Adrenal gland (tissue), 12 donors: Measurements from ENCODE around the gene BSPRY. TPM values are rescaled to one million over a fixed set of nuclear protein-coding genes. Genes with fewer than 3 reads are reported as not detected.

ENCODE experiments used
- DNase-seq, 7 donors: peaks; one replicate each; pipeline ENCODE4 v3.0.0-alpha.2; 2019 to 2020
- H3K27ac ChIP-seq, 5 donors: fragments of 200-600 bp; sonication (generic) in 4 of 5; 1 replicate in 3 of 5; 2 replicates in 2 of 5; pipeline versions ENCODE4 v1.5.1 to v1.8.0; 2016 to 2020; ENCODE audit warnings: mild to moderate bottlenecking in 1 of 5
- H3K27me3 ChIP-seq: fragments of 200-600 bp; 2 replicates; pipeline ENCODE4 v1.8.0; 2021
- H3K36me3 ChIP-seq, 2 donors: fragments of 200-600 bp; replicated peaks in 1 of 2; 1 replicate in 1 of 2; 2 replicates in 1 of 2; pipeline versions ENCODE4 v1.5.1 to v1.8.0; 2018 to 2022
- H3K4me1 ChIP-seq, 2 donors: fragments of 200-600 bp; replicated peaks in 1 of 2; 1 replicate in 1 of 2; 2 replicates in 1 of 2; pipeline versions ENCODE4 v1.5.1 to v1.8.0; 2018 to 2021
- H3K4me3 ChIP-seq, 4 donors: fragments of 200-600 bp; sonication (generic) in 3 of 4; one replicate each; pipeline ENCODE4 v1.5.1; 2016 to 2018
- H3K9me3 ChIP-seq, 3 donors: fragments of 200-600 bp; sonication (generic) in 1 of 3; replicated peaks in 1 of 3; 1 replicate in 2 of 3; 2 replicates in 1 of 3; pipeline versions ENCODE4 v1.5.1 to v1.8.0; 2016 to 2021
- CTCF ChIP-seq, 6 experiments: fragments of 450-650 bp in 4 of 6; fragments of 200-600 bp in 2 of 6; sonication (generic) in 1 of 6; IDR thresholded peaks; 1 replicate in 5 of 6; 2 replicates in 1 of 6; pipeline versions ENCODE4 v1.5.1 to v1.8.0; 2016 to 2021; ENCODE audit warnings: antibody characterized with exemption in 6 of 6, mild to moderate bottlenecking in 2 of 6, moderate library complexity in 1 of 6
- POLR2A ChIP-seq, 2 donors: fragments of 450-650 bp; IDR thresholded peaks; one replicate each; pipeline ENCODE4 v1.6.1; 2017; ENCODE audit warnings: antibody characterized with exemption in 2 of 2, mild to moderate bottlenecking in 2 of 2, moderate library complexity in 1 of 2
- WGBS, 4 donors: extraction: QIAGEN DNeasy Blood & Tissue Kit in 2 of 4; methylation state at CpG; one replicate each; pipeline versions ENCODE4 v1.1.5 to v1.1.7; 2013 to 2017; 5-methylcytosine and 5-hydroxymethylcytosine counted together
- intact Hi-C, 2 donors: fragments of 100-400 bp; cut with DNase I; formaldehyde crosslinking; loops; one replicate each; pipeline versions ENCODE4 v1.14.1 to v1.15.0; 2022 to 2023
- polyA plus RNA-seq, 3 donors: library from polyadenylated mRNA; stranded (reverse); fragments of 200-250 nt in 2 of 3; fragments of 350-450 nt in 1 of 3; fragmentation: Illumina TruSeq in 1 of 3; extraction: RNeasy Lipid Tissue Mini Kit (QIAGEN cat#74804) in 1 of 3; gene quantifications; one replicate each; pipeline ENCODE4 v1.2.3, GENCODE V29; 2013 to 2014
- total RNA-seq, 9 donors: library from RNA; depleted of rRNA in 4 of 9; stranded (reverse); fragments of >200 nt in 4 of 9; fragments of 120-200 nt in 1 of 9; fragmentation: NEBNext Ultra II Directional in 1 of 9; extraction: Animal tissue kit (Norgen Biotek cat#: 25700) in 1 of 9; gene quantifications; one replicate each; pipeline versions ENCODE4 v1.1.0 to v1.2.4, GENCODE V29; 2013 to 2023
- donor health status: healthy with polysubstance abuse.
- donor health status: Bipolar disorder and iron deficiency.
- donor health status: DM: yes; HTN: yes; CAD: no.
- donor health status: DM: no; HTN: no; CAD: no.
- donor health status: DM: no; HTN: no; CAD: no.
- donor health status: DM: yes; HTN: yes; CAD: no.

BSPRY gene
- total and polyA plus RNA-seq, 12 donors: 0.89 to 18.6 (median 3.7) TPM

DNA sequence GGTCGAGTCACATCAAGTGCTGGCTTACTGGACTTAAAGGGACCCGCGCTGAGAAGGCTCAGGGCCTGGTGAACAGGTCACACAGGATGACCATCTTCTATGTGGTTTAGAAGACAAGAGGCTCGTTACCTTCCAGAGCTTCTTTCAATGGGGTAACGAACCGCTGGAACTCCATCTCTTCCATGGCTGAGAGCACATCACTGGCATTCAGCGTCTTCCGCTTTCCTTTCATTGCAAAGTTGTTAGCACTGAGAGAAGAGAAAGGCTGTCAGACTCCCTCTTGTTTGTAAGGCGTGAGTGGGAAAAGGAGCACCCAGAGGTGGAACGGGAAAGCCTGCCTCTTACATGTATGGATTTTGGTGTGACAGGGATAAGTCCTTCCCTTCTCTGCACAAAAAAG is 60.1 kb downstream of the BSPRY start:
- Histone ChIP-seq H3K4me1 (peaks cover 0 to 22% of the 10 kb centered on the region in 2 donors), H3K9me3 (no peaks in the 10 kb centered on the region), H3K27ac (peak overlapping the region in 4 of 5 donors; percentile 92 to 97 (median 96)), H3K4me3 (peak overlapping the region; percentile 20 to 96 (median 68)), H3K27me3 (no peaks in the 10 kb centered on the region), H3K36me3 (peaks cover 0 to 20% of the 10 kb centered on the region in 2 donors)
- no peak for DNase-seq
- intact Hi-C loops: loop anchor here (5.0 to 10.0 kb wide), 2 partner anchors 97 to 105 kb away; partner anchors contain the start of gene RNF183 (in 1 of the 2)
- 28 to 42% (median 35%) methylated on average over 10 of the region's 10 CpGs for WGBS, 4 donors
- TF ChIP-seq POLR2A (IDR thresholded peaks at IDR 0.05) (no peak), CTCF (IDR thresholded peaks at IDR 0.05) (no peak)

GRCh38 chr9:113409883-113410206 is 60.5 kb downstream of the BSPRY start:
- Histone ChIP-seq H3K27me3 (no peaks in the 10 kb centered on the region), H3K36me3 (peaks cover 0 to 20% of the 10 kb centered on the region in 2 donors), H3K4me3 (peak overlapping the region; percentile 20 to 96 (median 68)), H3K4me1 (peaks cover 0 to 22% of the 10 kb centered on the region in 2 donors), H3K9me3 (no peaks in the 10 kb centered on the region), H3K27ac (peak overlapping the region; percentile 69 to 97 (median 94))
- no peak for TF ChIP-seq CTCF (IDR thresholded peaks at IDR 0.05)
- TF ChIP-seq POLR2A (IDR thresholded peaks at IDR 0.05): no peak
- 0 to 1% (median 0%) methylated on average over 11 to 20 of the region's 20 CpGs for WGBS, 4 donors
- no peak for DNase-seq
- intact Hi-C loops: loop anchor here (5.0 to 10.0 kb wide), 2 partner anchors 98 to 105 kb away; partner anchors contain the start of gene RNF183 (in 1 of the 2)

DNA sequence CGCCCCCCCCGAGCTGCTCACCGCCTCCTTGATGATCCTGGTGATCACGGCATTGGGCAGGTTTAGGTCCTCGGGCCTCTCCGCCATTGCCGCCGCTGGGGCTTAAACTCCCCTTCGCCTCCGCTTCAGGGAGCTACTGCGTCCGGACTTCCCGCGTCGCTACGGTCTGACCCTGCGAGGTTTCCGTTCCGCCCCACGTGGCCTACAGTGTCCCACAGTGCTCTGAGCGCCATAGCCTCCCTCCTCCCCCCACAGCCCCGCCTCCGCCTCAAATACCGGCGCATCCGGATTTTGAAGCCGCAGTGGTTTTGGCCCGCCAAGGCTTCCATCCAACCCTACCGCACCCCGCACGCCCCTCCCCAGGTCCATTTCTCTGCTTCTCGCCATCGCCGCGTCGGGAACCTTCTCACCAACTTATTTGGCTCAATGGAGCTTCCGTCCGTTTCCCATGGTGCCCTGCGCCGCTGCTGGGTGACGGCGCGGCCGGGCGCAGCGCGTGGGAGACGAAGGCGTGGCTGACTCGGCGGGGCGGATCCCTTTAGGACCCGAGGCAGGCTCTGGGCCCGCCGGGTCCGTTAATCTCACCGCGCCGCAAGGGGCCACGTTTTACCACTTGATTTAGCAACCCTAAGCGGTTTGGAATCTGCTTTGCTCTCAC is 61.0 kb downstream of the BSPRY start, which contains the start of the genes C9orf43 and POLE3:
C9orf43 (plus strand) TSS at position 541 of the 658 bp plus-strand sequence. CDS start 2,747 bp downstream, outside the sequence.
POLE3 (minus strand) TSS at position 469 of the 658 bp plus-strand sequence; CDS start at position 87, 382 bp downstream.
- Histone ChIP-seq H3K4me3 (peak within 1 kb of the TSS; percentile 44 to 96 (median 68)), H3K27ac (peak within 1 kb of the TSS; percentile 69 to 97 (median 94)), H3K36me3 (peaks cover 0 to 20% of the 10 kb centered on the region in 2 donors), H3K9me3 (no peaks in the 10 kb centered on the region), H3K27me3 (no peaks in the 10 kb centered on the region), H3K4me1 (peaks cover 0 to 22% of the 10 kb centered on the region in 2 donors)
- WGBS, 4 donors: 0 to 1% (median 1%) methylated on average over 22 to 61 of the region's 61 CpGs
- peak; percentile 93 to 98 (median 96) for DNase-seq
- TF ChIP-seq CTCF (IDR thresholded peaks at IDR 0.05) (peak in 2 of 6 experiments; percentile 8 to 18), POLR2A (IDR thresholded peaks at IDR 0.05) (peak; percentile 75 to 91)
- intact Hi-C loops: no loop called here

DNA sequence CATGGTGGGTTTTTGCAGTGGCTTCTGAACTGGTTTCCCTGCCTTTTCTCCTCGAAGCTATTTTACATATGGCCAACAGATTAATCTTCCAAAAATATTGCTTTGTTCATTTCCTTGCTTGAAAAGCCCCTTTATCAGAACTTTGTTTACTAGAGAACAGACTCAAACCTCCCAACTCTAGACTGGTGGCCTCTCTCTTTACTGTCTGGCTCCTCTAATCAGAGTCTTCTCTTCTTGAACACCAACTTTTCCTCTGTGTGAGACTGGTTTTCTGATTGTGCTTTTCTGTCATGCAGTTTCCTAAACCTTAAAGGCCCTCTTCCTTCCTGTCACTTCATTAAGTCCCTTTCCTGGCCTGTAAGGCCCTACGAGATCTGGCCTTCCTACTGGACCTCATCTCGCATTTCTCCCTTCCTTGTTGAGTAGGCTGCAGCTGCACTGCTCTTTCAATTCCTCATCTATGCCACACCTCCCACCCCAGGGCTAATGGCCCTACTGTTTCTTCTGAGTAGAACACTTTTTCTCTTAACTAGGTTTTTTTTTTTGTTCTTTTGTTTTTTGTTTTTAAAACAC is 66.9 kb downstream of the BSPRY start:
- TF ChIP-seq POLR2A (IDR thresholded peaks at IDR 0.05): no peak
- TF ChIP-seq CTCF (IDR thresholded peaks at IDR 0.05): no peak
- Histone ChIP-seq H3K36me3 (no peaks in the 10 kb centered on the region), H3K9me3 (no peaks in the 10 kb centered on the region), H3K27me3 (no peaks in the 10 kb centered on the region), H3K4me1 (peaks cover 0 to 5% of the 10 kb centered on the region in 2 donors), H3K4me3 (no peak overlapping the region), H3K27ac (peak overlapping the region in 1 of 5 donors; percentile 21)
- 59 to 67% (median 61%) methylated on average over 3 of the region's 3 CpGs for WGBS, 4 donors
- intact Hi-C loops: no loop called here
- DNase-seq: no peak
